A673 (cell line): ENCODE data around the gene GRXCR2. TPM values are rescaled to one million over a fixed set of nuclear protein-coding genes. Genes with fewer than 3 reads are reported as not detected.
A peak's percentile ranks its signal among the peaks of the same experiment; 100 is the strongest.

Experiments
- BruUV-seq: library from RNA; stranded (reverse); fragments of 400-500 nt; replicated peaks from 2 replicates; lab custom pipeline; 2021; lab: Mats Ljungman, UMichigan
- CTCF ChIA-PET: fragments of 300-600 bp; sonication (Branson Sonifier 250); formaldehyde crosslinking; loops from one replicate; lab custom pipeline; 2022; ENCODE audit warnings: antibody characterized with exemption; lab: Charles Lee
- POLR2A ChIA-PET: fragments of 300-600 bp; sonication (Branson Sonifier 250); formaldehyde crosslinking; loops from one replicate; lab custom pipeline; 2022; ENCODE audit warnings: antibody characterized with exemption; ENCODE audit not compliant: low non-redundant PET; lab: Charles Lee
- DNase-seq: peaks from one replicate; pipeline ENCODE4 v3.0.0-alpha.2; 2015; ENCODE audit warnings: low spot score
- H3K27ac ChIP-seq: fragments of 200-600 bp; sonication (generic); 2 replicates; pipeline ENCODE4 v1.5.1; 2016; ENCODE audit warnings: mixed run types, low read depth, mild to moderate bottlenecking, mixed read lengths, antibody characterized with exemption, low read length; ENCODE audit not compliant: poor library complexity, severe bottlenecking
- H3K27me3 ChIP-seq: fragments of 200-600 bp; sonication (generic); replicated peaks from 2 replicates; pipeline ENCODE4 v1.6.1; 2017; ENCODE audit warnings: mixed run types, low read depth, mild to moderate bottlenecking, mixed read lengths, antibody characterized with exemption, low read length; ENCODE audit not compliant: insufficient read depth, poor library complexity
- H3K36me3 ChIP-seq: fragments of 200-600 bp; sonication (generic); 2 replicates; pipeline ENCODE4 v1.6.1; 2016; ENCODE audit warnings: mixed run types, mild to moderate bottlenecking, mixed read lengths, antibody characterized with exemption, low read length; ENCODE audit not compliant: insufficient read depth, poor library complexity, severe bottlenecking
- H3K4me1 ChIP-seq: fragments of 200-600 bp; sonication (generic); 2 replicates; pipeline ENCODE4 v1.6.1; 2017; ENCODE audit warnings: mixed run types, mild to moderate bottlenecking, mixed read lengths, antibody characterized with exemption, low read length; ENCODE audit not compliant: insufficient read depth, poor library complexity, severe bottlenecking
- H3K4me3 ChIP-seq: fragments of 200-600 bp; sonication (generic); 2 replicates; pipeline ENCODE4 v1.5.1; 2016; ENCODE audit warnings: low read depth, mixed run types, mild to moderate bottlenecking, mixed read lengths, low read length; ENCODE audit not compliant: poor library complexity, severe bottlenecking
- H3K9me3 ChIP-seq: fragments of 200-600 bp; sonication (generic); 2 replicates; pipeline ENCODE4 v1.6.1; 2016; ENCODE audit warnings: mixed run types, low read depth, mild to moderate bottlenecking, mixed read lengths, antibody characterized with exemption, low read length; ENCODE audit not compliant: poor library complexity, severe bottlenecking
- CTCF ChIP-seq: fragments of 300-800, 200-600 bp; sonication (generic); conservative IDR thresholded peaks from 2 replicates; pipeline ENCODE4 v1.5.1; 2017; ENCODE audit warnings: low read depth, mild to moderate bottlenecking, antibody characterized with exemption, low read length, moderate library complexity, mixed read lengths
- EZH2 ChIP-seq: fragments of 200-600 bp; sonication (generic); IDR thresholded peaks from 2 replicates; pipeline ENCODE4 v1.6.1; 2017; ENCODE audit warnings: borderline replicate concordance, low read depth, mild to moderate bottlenecking, mixed read lengths, antibody characterized with exemption, low read length; ENCODE audit not compliant: poor library complexity, severe bottlenecking
- intact Hi-C: fragments of 100-400 bp; cut with micrococcal nuclease; formaldehyde crosslinking; loops from one replicate; pipeline ENCODE4 v1.10.0; 2022; ENCODE audit not compliant: unreplicated experiment
- total RNA-seq: library from RNA; stranded (reverse); gene quantifications from 2 replicates; pipeline ENCODE4 v1.2.3, GENCODE V29; 2021

The GRXCR2 gene
- total RNA-seq, 1 experiment from 2014 or later = not detected

GRCh38 chr5:145908206-145908960 lies 35.6 kb upstream of the GRXCR2 start:
- TF ChIP-seq EZH2 = no peak
- peak; percentile 40; the same call in 1 of the 2 replicates for TF ChIP-seq CTCF
- POLR2A ChIA-PET = no interaction called here
- CTCF ChIA-PET = no interaction called here
- intact Hi-C loops = no loop called here
- DNase-seq = no peak
- Histone ChIP-seq H3K27me3 (no peaks in the 10 kb centered on the region), H3K4me1 (no peaks in the 10 kb centered on the region), H3K36me3 (no peaks in the 10 kb centered on the region), H3K4me3 (no peak overlapping the region), H3K9me3 (no peaks in the 10 kb centered on the region), H3K27ac (no peak overlapping the region)
- BruUV-seq = no TSS peak

- intact Hi-C loops = no loop called here
- POLR2A ChIA-PET = no interaction called here
- no TSS peak for BruUV-seq
Measured at GRCh38 chr5:145906401-145906800, 33.6 kb upstream of the GRXCR2 start.

GRCh38 chr5:145904743-145905142 lies 31.9 kb upstream of the GRXCR2 start:
- Histone ChIP-seq H3K27ac (no peak overlapping the region), H3K4me1 (no peaks in the 10 kb centered on the region), H3K36me3 (no peaks in the 10 kb centered on the region), H3K9me3 (peaks cover 2% of the 10 kb centered on the region), H3K27me3 (no peaks in the 10 kb centered on the region), H3K4me3 (no peak overlapping the region)
- no TSS peak for BruUV-seq
- CTCF ChIA-PET = no interaction called here
- intact Hi-C loops = no loop called here
- POLR2A ChIA-PET = no interaction called here
- no peak for DNase-seq
- TF ChIP-seq EZH2 (no peak), CTCF (no peak)

More at GRCh38 chr5:145906401-145906800, 33.6 kb upstream of the GRXCR2 start:
- H3K27me3 ChIP-seq = no peaks in the 10 kb centered on the region
- CTCF ChIA-PET = no interaction called here
- TF ChIP-seq EZH2 (no peak), CTCF (no peak)
- no peaks in the 10 kb centered on the region for H3K9me3 ChIP-seq
- H3K4me1 ChIP-seq = no peaks in the 10 kb centered on the region
- no peak for DNase-seq
- no peak overlapping the region for H3K4me3 ChIP-seq
- no peaks in the 10 kb centered on the region for H3K36me3 ChIP-seq
- H3K27ac ChIP-seq = no peak overlapping the region
